Germinal center (tissue), 1 donor: ENCODE measurements around the gene MPND.

Experiments
- DNase-seq: peaks from one replicate; pipeline ENCODE4 v3.0.0; 2012; ENCODE audit warnings: mixed read lengths, low spot score

The MPND gene

GRCh38 chr19:4379383-4380253 is 36.3 kb downstream of the MPND start:
- peak; percentile 41 for DNase-seq

GRCh38 chr19:4380254-4380727 is 36.9 kb downstream of the MPND start:
- DNase-seq, result peak; percentile 43

GRCh38 chr19:4385291-4386040 is 42.1 kb downstream of the MPND start:
- no peak for DNase-seq

- DNase-seq, result no peak
These were observed 42.9 kb downstream of the MPND start for GRCh38 chr19:4386041-4386782.

GRCh38 chr19:4388337-4389063 is 45.1 kb downstream of the MPND start:
- DNase-seq, result no peak

GRCh38 chr19:4389064-4389375 is 45.7 kb downstream of the MPND start:
- DNase-seq, result no peak

- DNase-seq, result no peak
These were observed 46.2 kb downstream of the MPND start for GRCh38 chr19:4389511-4390016.

GRCh38 chr19:4390017-4390566 is 46.7 kb downstream of the MPND start:
- no peak for DNase-seq

- DNase-seq, result no peak
These were observed 47.4 kb downstream of the MPND start for GRCh38 chr19:4390567-4391305.

- DNase-seq, result no peak
These were observed 47.9 kb downstream of the MPND start for GRCh38 chr19:4391306-4391693.

GRCh38 chr19:4391701-4392483 is 48.5 kb downstream of the MPND start:
- DNase-seq, result no peak

GRCh38 chr19:4393947-4394590 is 50.7 kb downstream of the MPND start:
- DNase-seq, result no peak

- DNase-seq, result no peak
These were observed 53.8 kb downstream of the MPND start for GRCh38 chr19:4396949-4397783.

GRCh38 chr19:4399812-4400134 is 56.4 kb downstream of the MPND start:
- DNase-seq, result peak; percentile 36

GRCh38 chr19:4400135-4400936 is 57.0 kb downstream of the MPND start, which contains the start of gene SH3GL1:
Gene SH3GL1, minus strand, starts transcription at chr19:4400547. Its CDS starts 179 bp downstream, at chr19:4400368.
- peak; percentile 92 for DNase-seq

- no peak for DNase-seq
These were observed 58.4 kb downstream of the MPND start for GRCh38 chr19:4401769-4402170.

GRCh38 chr19:4402171-4403004 is 59.0 kb downstream of the MPND start, which contains the start of gene CHAF1A:
Gene CHAF1A, plus strand, starts transcription at chr19:4402640. Its CDS starts 123 bp downstream, at chr19:4402763.
- peak; percentile 99 for DNase-seq
